ENCODE data around the gene GRIK4. TPM values are rescaled to one million over a fixed set of nuclear protein-coding genes. Genes with fewer than 3 reads are reported as not detected.

GRIK4 gene
- total RNA-seq, 2 experiments from 2014 or later = not detected

- Mint-ChIP-seq H3K27ac (peak overlapping the region; percentile 13), H3K9me3 (no peaks in the 10 kb centered on the region), H3K4me3 (no peak overlapping the region), H3K4me1 (peaks cover 2% of the 10 kb centered on the region), H3K27me3 (peaks cover 14% of the 10 kb centered on the region), H3K36me3 (no peaks in the 10 kb centered on the region)
- no peak for DNase-seq
- ATAC-seq (ENCODE audit: low read depth) = no peak
- POLR2A ChIA-PET = no interaction called here
Observed at GRCh38 chr11:120814531-120815318, 303.2 kb downstream of the GRIK4 start.

- Mint-ChIP-seq H3K36me3 (no peaks in the 10 kb centered on the region), H3K27ac (no peak overlapping the region), H3K9me3 (no peaks in the 10 kb centered on the region), H3K4me1 (peaks cover 2% of the 10 kb centered on the region), H3K4me3 (no peak overlapping the region), H3K27me3 (peaks cover 18% of the 10 kb centered on the region)
- POLR2A ChIA-PET = no interaction called here
- DNase-seq (no peak), ATAC-seq (ENCODE audit: low read depth) (no peak)
Observed at GRCh38 chr11:120815319-120816100, 304.0 kb downstream of the GRIK4 start.

GRCh38 chr11:120816176-120816575, 304.6 kb downstream of the GRIK4 start:
- Mint-ChIP-seq H3K4me1 (peaks cover 2% of the 10 kb centered on the region), H3K36me3 (no peaks in the 10 kb centered on the region), H3K27ac (no peak overlapping the region), H3K27me3 (peaks cover 20% of the 10 kb centered on the region), H3K4me3 (no peak overlapping the region), H3K9me3 (no peaks in the 10 kb centered on the region)
- POLR2A ChIA-PET = no interaction called here
- DNase-seq = no peak
- no peak for ATAC-seq (ENCODE audit: low read depth)

- ATAC-seq (ENCODE audit: low read depth) (no peak), DNase-seq (no peak)
- POLR2A ChIA-PET = no interaction called here
- Mint-ChIP-seq H3K36me3 (no peaks in the 10 kb centered on the region), H3K4me1 (peaks cover 2% of the 10 kb centered on the region), H3K27ac (no peak overlapping the region), H3K9me3 (no peaks in the 10 kb centered on the region), H3K4me3 (no peak overlapping the region), H3K27me3 (peaks cover 20% of the 10 kb centered on the region)
Observed at GRCh38 chr11:120816711-120817110, 305.2 kb downstream of the GRIK4 start.

GRCh38 chr11:120817158-120817557, 305.6 kb downstream of the GRIK4 start:
- H3K4me3 Mint-ChIP-seq = no peak overlapping the region
- peaks cover 2% of the 10 kb centered on the region for H3K4me1 Mint-ChIP-seq
- POLR2A ChIA-PET = no interaction called here
- no peaks in the 10 kb centered on the region for H3K36me3 Mint-ChIP-seq
- DNase-seq (no peak), ATAC-seq (ENCODE audit: low read depth) (no peak)
- H3K27me3 Mint-ChIP-seq = peaks cover 20% of the 10 kb centered on the region
- H3K9me3 Mint-ChIP-seq = no peaks in the 10 kb centered on the region
- H3K27ac Mint-ChIP-seq = no peak overlapping the region

- no peak for ATAC-seq (ENCODE audit: low read depth)
- POLR2A ChIA-PET = no interaction called here
- DNase-seq = no peak
- Mint-ChIP-seq H3K27ac (no peak overlapping the region), H3K36me3 (no peaks in the 10 kb centered on the region), H3K4me3 (no peak overlapping the region), H3K9me3 (no peaks in the 10 kb centered on the region), H3K4me1 (peaks cover 2% of the 10 kb centered on the region), H3K27me3 (peaks cover 20% of the 10 kb centered on the region)
Observed at GRCh38 chr11:120818097-120818496, 306.5 kb downstream of the GRIK4 start.

- no peaks in the 10 kb centered on the region for H3K9me3 Mint-ChIP-seq
- H3K4me3 Mint-ChIP-seq = no peak overlapping the region
- DNase-seq = no peak
- peaks cover 20% of the 10 kb centered on the region for H3K27me3 Mint-ChIP-seq
- H3K4me1 Mint-ChIP-seq = peaks cover 2% of the 10 kb centered on the region
- no peak for ATAC-seq (ENCODE audit: low read depth)
- no peaks in the 10 kb centered on the region for H3K36me3 Mint-ChIP-seq
- H3K27ac Mint-ChIP-seq = no peak overlapping the region
- POLR2A ChIA-PET = no interaction called here
Observed at GRCh38 chr11:120819003-120819402, 307.5 kb downstream of the GRIK4 start.

GRCh38 chr11:120819437-120820365, 308.2 kb downstream of the GRIK4 start:
- DNase-seq (no peak), ATAC-seq (ENCODE audit: low read depth) (no peak)
- H3K36me3 Mint-ChIP-seq = no peaks in the 10 kb centered on the region
- peaks cover 20% of the 10 kb centered on the region for H3K27me3 Mint-ChIP-seq
- H3K9me3 Mint-ChIP-seq = no peaks in the 10 kb centered on the region
- POLR2A ChIA-PET = no interaction called here
- no peak overlapping the region for H3K4me3 Mint-ChIP-seq
- H3K27ac Mint-ChIP-seq = no peak overlapping the region
- peaks cover 2% of the 10 kb centered on the region for H3K4me1 Mint-ChIP-seq

- H3K4me3 Mint-ChIP-seq = no peak overlapping the region
- H3K27ac Mint-ChIP-seq = no peak overlapping the region
- no peaks in the 10 kb centered on the region for H3K36me3 Mint-ChIP-seq
- H3K9me3 Mint-ChIP-seq = no peaks in the 10 kb centered on the region
- H3K4me1 Mint-ChIP-seq = peaks cover 2% of the 10 kb centered on the region
- no peak for ATAC-seq (ENCODE audit: low read depth)
- H3K27me3 Mint-ChIP-seq = peaks cover 16% of the 10 kb centered on the region
- POLR2A ChIA-PET = no interaction called here
- no peak for DNase-seq
Observed at GRCh38 chr11:120823159-120823558, 311.6 kb downstream of the GRIK4 start.

- H3K4me3 Mint-ChIP-seq = no peak overlapping the region
- no peak for ATAC-seq (ENCODE audit: low read depth)
- peaks cover 2% of the 10 kb centered on the region for H3K4me1 Mint-ChIP-seq
- H3K27me3 Mint-ChIP-seq = peaks cover 11% of the 10 kb centered on the region
- no peaks in the 10 kb centered on the region for H3K9me3 Mint-ChIP-seq
- no peaks in the 10 kb centered on the region for H3K36me3 Mint-ChIP-seq
- no peak overlapping the region for H3K27ac Mint-ChIP-seq
- POLR2A ChIA-PET = no interaction called here
- no peak for DNase-seq
Observed at GRCh38 chr11:120824242-120824641, 312.7 kb downstream of the GRIK4 start.

GRCh38 chr11:120827198-120827597, 315.6 kb downstream of the GRIK4 start:
- no peaks in the 10 kb centered on the region for H3K9me3 Mint-ChIP-seq
- ATAC-seq (ENCODE audit: low read depth) = no peak
- POLR2A ChIA-PET = no interaction called here
- H3K36me3 Mint-ChIP-seq = no peaks in the 10 kb centered on the region
- H3K27ac Mint-ChIP-seq = no peak overlapping the region
- DNase-seq = no peak
- no peaks in the 10 kb centered on the region for H3K27me3 Mint-ChIP-seq
- no peaks in the 10 kb centered on the region for H3K4me1 Mint-ChIP-seq
- no peak overlapping the region for H3K4me3 Mint-ChIP-seq

- Mint-ChIP-seq H3K27me3 (no peaks in the 10 kb centered on the region), H3K9me3 (no peaks in the 10 kb centered on the region), H3K27ac (no peak overlapping the region), H3K4me1 (no peaks in the 10 kb centered on the region), H3K36me3 (no peaks in the 10 kb centered on the region), H3K4me3 (no peak overlapping the region)
- ATAC-seq (ENCODE audit: low read depth) = no peak
- POLR2A ChIA-PET = no interaction called here
- DNase-seq = no peak
Observed at GRCh38 chr11:120827820-120828219, 316.3 kb downstream of the GRIK4 start.

- Mint-ChIP-seq H3K27me3 (peaks cover 2% of the 10 kb centered on the region), H3K27ac (no peak overlapping the region)
Observed at GRCh38 chr11:120828847-120829246, 317.3 kb downstream of the GRIK4 start.

More at GRCh38 chr11:120828847-120829246, 317.3 kb downstream of the GRIK4 start:
- POLR2A ChIA-PET = no interaction called here
- ATAC-seq (ENCODE audit: low read depth) = no peak
- Mint-ChIP-seq H3K4me1 (no peaks in the 10 kb centered on the region), H3K9me3 (no peaks in the 10 kb centered on the region), H3K4me3 (no peak overlapping the region), H3K36me3 (no peaks in the 10 kb centered on the region)
- no peak for DNase-seq

Data from activated naive CD8-positive, alpha-beta T cell treated with anti-CD3 and anti-CD28 coated beads, Interleukin-2, amount 10 ng/mL, durations not matched to agents 7 days and 5 days (primary cell).